8988T (cell line): ENCODE data around the gene C13orf46.

Experiments used
- DNase-seq: peaks from one replicate; pipeline ENCODE4 v3.0.0; 2011

Gene C13orf46

DNA sequence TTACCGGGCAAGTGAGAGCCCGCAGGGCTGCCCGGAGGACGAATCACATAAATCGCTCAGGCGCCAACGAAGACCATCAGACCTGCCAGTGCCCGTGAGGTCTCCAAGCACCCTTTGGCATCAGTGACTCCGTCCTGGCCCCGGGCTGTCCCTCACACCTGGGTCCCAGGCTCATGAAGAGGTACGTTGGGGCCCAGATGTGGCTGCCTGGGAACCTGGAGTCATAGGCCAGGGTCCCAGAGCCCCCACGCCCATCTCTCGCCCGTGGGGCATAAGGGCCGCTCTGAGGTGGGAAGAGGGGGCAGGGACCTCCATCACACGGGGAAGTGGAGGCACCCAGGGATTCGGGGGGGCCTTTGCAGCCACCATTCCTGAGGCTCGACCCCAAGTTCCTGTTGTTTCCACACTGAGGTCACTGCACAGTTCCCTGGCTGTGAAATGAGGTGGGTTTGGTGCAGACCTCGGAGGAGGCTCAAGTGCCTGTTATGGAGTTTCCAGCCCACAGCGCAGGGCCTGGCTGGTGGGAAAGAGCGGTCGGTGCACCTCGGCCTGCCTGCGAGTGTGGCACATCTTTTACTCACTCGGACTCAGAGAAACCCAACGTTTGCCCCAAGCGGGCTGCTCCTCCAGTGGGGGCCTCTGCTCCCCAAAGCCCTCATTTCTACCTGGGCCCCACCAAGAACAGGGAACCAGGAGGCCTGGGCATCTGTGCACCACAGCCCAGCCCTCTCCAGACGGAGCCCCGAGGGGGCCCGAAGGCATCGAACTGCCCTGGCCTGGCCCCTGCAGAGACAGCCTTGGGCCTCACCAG is 35.9 kb upstream of the C13orf46 start:
- DNase-seq: no peak

GRCh38 chr13:114008964-114009589 is 35.2 kb upstream of the C13orf46 start:
- no peak for DNase-seq

DNA sequence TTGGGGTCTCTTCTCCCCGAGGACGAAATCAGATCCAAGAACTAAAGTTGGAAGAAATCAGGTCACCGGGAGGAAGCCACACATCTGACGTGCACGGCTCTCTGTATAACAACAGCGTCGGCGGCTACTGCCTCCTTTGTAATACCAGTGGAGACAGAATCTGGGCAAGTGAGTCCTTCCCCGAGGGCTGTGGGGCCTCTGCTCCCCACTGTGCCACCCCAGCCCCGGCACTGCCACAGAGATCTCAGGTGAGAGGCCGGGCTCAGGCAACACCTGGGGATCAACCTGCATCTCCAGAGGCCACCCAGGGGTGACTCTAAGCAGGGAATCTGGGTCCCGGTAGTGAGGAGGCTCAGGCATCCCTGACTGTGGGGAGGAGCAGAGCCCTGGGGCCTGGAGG is 33.7 kb upstream of the C13orf46 start:
- no peak for DNase-seq

- DNase-seq: no peak
Measured at GRCh38 chr13:114005206-114005724, 31.4 kb upstream of the C13orf46 start.

- DNase-seq: no peak
Measured at GRCh38 chr13:114004420-114005205, 30.7 kb upstream of the C13orf46 start.

- no peak for DNase-seq
Measured at GRCh38 chr13:114002771-114003321, 29.0 kb upstream of the C13orf46 start.

- no peak for DNase-seq
Measured at GRCh38 chr13:114002009-114002544, 28.2 kb upstream of the C13orf46 start.

GRCh38 chr13:114001331-114002008 is 27.6 kb upstream of the C13orf46 start:
- DNase-seq: no peak

DNA sequence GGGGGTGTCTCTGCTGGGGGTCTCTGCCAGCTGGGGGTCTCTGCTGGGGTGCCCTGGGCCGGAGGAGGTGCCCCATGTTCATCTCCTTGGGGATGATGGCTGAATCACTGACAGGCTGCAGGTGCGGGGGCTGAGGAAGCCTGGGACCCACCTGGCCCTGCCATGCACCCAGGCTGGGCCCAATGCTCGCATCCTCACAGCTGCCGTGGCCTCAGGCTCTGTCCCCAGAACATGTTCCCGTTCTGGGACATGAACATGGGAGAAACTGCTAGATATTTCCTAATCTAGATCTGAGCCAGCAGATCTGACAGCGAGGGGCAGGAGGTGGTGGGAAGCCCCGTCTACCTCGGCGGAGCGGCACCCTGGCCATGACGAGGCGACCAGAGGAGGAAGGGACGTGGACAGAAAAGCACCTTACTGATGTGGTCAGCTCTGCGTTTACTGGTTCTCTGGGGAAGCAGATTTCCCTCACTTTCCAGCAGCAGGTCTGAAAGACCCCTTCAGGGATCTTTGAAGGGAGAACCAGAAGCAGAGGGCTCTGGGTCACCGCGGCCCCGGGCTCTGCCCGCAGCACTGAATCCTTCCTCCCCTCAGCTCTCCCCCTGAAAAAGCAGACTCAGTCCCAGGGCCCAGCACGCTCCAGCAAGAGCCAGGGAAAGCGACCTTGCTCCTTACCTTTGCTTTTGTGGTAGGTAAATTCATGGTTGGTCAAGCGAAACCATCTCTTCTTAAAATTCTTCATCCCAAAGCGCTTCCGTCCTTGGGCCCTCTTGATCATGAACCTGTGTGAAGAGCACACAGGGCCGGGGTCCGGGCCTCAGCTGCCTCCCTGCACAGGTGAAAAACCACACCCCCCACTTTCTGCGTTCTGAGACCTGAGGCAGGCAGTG is 26.5 kb upstream of the C13orf46 start:
- no peak for DNase-seq

- DNase-seq: no peak
Measured at GRCh38 chr13:113999618-113999910, 25.7 kb upstream of the C13orf46 start.

DNA sequence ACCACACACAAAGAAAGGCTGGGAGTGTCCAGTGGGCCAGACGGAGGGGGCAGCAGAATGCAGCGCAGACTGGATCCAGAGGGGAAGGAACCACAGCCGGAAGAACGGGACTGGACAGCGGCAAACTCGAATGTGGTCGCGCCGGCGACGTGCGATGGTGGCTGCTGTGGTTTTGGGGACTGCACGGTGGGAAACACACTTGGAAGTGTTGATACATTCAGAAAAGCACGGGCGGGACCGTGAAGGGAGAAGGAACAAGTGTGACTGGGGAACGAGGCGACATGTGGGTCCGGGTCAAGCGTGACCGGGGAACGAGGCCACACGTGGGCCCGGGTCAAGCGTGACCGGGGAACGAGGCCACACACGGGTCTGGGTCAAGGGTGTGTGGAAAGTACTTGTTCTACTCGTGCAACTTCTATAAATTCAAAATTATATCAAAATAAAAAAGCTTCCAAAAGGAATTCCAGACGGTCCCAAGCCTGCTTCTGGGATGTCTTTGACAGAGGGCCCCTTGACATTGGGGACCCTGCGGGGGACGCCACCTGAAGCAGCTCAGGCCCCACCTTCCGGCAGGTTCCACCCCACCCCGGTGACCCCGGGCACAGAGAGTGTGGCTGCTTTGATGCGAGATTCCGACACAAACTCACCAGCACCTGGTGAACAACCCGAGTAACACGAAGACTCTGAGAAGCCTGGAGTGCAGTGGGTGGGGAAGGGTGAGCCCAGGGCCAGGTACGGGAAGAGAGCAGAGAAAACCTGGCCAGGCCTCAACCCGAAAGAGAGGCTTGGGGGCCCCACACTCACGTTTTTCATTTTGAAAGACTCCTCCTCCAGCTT is 25.1 kb upstream of the C13orf46 start:
- no peak for DNase-seq

GRCh38 chr13:113997845-113998751 is 24.2 kb upstream of the C13orf46 start:
- DNase-seq: no peak

GRCh38 chr13:113996912-113997745 is 23.3 kb upstream of the C13orf46 start:
- DNase-seq: no peak

DNA sequence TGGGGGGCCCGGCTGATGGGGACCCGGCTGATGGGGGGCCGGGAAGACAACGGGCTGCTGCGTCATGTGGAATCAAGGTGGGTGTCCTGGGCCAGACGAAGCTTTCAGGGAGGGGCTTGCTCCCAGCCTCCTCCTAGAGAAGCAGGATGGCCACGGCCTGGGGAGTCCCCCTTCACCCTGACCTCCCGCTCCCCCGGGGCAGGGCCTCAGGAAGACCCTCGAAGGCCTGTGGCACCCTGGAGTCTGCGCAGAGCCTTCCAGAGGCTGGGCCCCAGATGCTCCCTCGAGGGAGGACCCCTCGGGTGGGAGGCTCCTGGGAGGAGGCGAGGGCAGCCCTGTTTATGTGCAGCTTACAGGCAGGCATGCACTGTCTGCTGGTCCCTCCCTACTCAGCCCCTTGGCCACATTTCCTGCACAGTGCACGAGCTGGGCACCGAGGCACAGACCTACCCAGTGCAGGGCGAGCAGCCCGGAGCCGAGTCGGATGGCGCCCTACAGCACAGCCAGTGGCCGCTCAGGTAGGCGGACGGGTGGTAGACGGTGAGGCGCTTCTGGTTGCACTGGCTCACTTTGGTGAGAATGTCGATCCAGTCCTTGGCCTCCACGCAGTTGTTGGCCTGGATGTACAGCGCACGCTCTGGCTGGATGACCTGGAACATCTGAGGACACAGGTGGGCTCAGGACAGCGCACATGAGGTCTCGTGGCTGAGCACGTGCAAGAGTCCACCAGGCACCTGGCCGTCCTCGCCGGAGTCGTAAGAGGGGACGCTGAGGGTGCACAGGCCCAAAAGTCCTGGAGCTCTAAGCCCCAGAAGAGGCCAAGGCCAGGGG is 22.4 kb upstream of the C13orf46 start:
- DNase-seq: no peak

GRCh38 chr13:113995051-113995601 is 21.2 kb upstream of the C13orf46 start:
- no peak for DNase-seq

DNA sequence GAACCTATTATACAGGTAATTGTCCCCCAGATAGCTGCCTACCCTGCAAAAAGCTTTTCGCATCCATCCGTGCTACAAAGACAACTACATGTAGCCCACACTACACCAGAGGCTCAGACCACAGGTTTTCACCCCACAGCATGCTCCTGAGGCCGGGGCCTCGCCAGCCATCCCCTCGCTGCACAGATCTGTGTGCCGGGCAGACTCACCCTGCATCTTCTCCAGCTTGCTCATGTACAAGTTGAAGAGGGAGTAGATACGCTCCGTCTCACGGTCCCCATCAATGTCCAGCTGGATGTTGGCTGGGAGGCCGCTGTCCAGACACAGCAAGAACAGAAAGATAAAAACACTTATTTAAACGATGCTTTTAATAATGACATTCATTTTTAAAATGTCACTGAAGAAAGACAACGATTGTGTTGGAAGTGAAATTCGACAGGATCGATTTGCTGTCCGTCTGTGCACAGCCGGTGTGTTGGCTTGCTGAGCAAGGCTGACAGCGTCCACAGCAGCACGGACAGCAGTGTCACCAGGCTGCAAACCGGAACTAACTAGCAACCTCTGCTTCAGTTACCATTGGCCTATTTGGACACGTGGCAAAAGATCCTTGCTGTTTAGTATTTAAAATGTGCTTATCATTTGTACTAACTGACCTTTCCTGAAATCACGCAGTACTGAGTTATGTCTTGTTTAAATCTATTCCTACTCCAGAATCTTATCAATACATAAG is 18.6 kb upstream of the C13orf46 start:
- DNase-seq: no peak
